HepG2 (cell line): ENCODE data around the gene SMYD1. TPM values are rescaled to one million over a fixed set of nuclear protein-coding genes. Genes with fewer than 3 reads are reported as not detected.

ENCODE experiments used
- ATAC-seq: fragments of 200-7000 bp; cut with Tn5 transposase; 3 replicates; pipeline ENCODE4 v1.9.1; 2020; ENCODE audit warnings: mild to moderate bottlenecking, moderate library complexity
- BruUV-seq: library from RNA; stranded (reverse); fragments of 400-500 nt; replicated peaks from 2 replicates; lab custom pipeline; 2021; lab: Mats Ljungman, UMichigan
- CTCF ChIA-PET: fragments of 300-600 bp; formaldehyde crosslinking; extraction: SDS; loops from one replicate; lab custom pipeline; 2021; ENCODE audit warnings: low total read pairs, inconsistent platforms, low intra/inter-chr PET ratio; lab: Yijun Ruan, JAX
- POLR2A ChIA-PET: fragments of 350-600 bp; sonication (Branson Sonifier 250); formaldehyde crosslinking; loops from one replicate; lab custom pipeline; 2020; ENCODE audit warnings: antibody characterized with exemption, inconsistent platforms; lab: Yijun Ruan, JAX
- DNase-seq: peaks from one replicate; pipeline ENCODE4 v3.0.0-alpha.2; 2015; ENCODE audit warnings: low spot score
- FAIRE-seq: peaks from 3 replicates; lab custom pipeline; 2011; peaks lifted over from hg19 to GRCh38; lab: Jason Lieb, UNC
- H2AFZ ChIP-seq: one replicate; pipeline ENCODE4 v1.6.1; 2011; ENCODE audit warnings: low read length, inconsistent platforms
- H3K27ac ChIP-seq: fragments of 300-600 bp; 3 replicates; pipeline ENCODE4 v1.8.0; 2011; ENCODE audit warnings: mixed run types, mild to moderate bottlenecking, mixed read lengths, low read length, inconsistent platforms; ENCODE audit not compliant: insufficient read depth; ENCODE audit errors: extremely low read length
- H3K27me3 ChIP-seq, 2 experiments: fragments of 200-600 bp in 1 of 2; 2 replicates in 1 of 2; 3 replicates in 1 of 2; pipeline versions ENCODE4 v1.6.0 to v1.8.0; 2011; ENCODE audit warnings: low read length in 2 of 2, mild to moderate bottlenecking in 2 of 2, moderate library complexity in 2 of 2, inconsistent platforms in 1 of 2; ENCODE audit not compliant: insufficient read depth in 2 of 2, control insufficient read depth in 1 of 2
- H3K36me3 ChIP-seq, 2 experiments: fragments of 200-600 bp in 1 of 2; replicated peaks in 1 of 2; 2 replicates in 1 of 2; 3 replicates in 1 of 2; pipeline versions ENCODE4 v1.5.1 to v1.8.0; 2011; ENCODE audit warnings: low read length in 2 of 2, inconsistent platforms in 1 of 2; ENCODE audit not compliant: insufficient read depth in 2 of 2, control insufficient read depth in 1 of 2
- H3K4me1 ChIP-seq: 2 replicates; pipeline ENCODE4 v1.5.1; 2012; ENCODE audit warnings: low read length, inconsistent platforms; ENCODE audit not compliant: insufficient read depth
- H3K4me2 ChIP-seq: 2 replicates; pipeline ENCODE4 v1.6.0; 2011; ENCODE audit warnings: low read depth, low read length, inconsistent platforms
- H3K4me3 ChIP-seq, 3 experiments: fragments of 200-600 bp in 1 of 3; sonication (generic), shearing (Covaris generic) in 1 of 3; replicated peaks in 1 of 3; 2 replicates each; pipeline ENCODE4 v1.5.1; 2011 to 2016; ENCODE audit warnings: low read length in 3 of 3, inconsistent platforms in 2 of 3, low read depth in 2 of 3, mild to moderate bottlenecking in 2 of 3, control low read depth in 1 of 3, mixed read lengths in 1 of 3; ENCODE audit not compliant: insufficient read depth in 1 of 3
- H3K79me2 ChIP-seq: one replicate; pipeline ENCODE4 v1.6.1; 2011; ENCODE audit warnings: low read length, inconsistent platforms; ENCODE audit not compliant: insufficient read depth
- H3K9ac ChIP-seq: 2 replicates; pipeline ENCODE4 v1.6.0; 2011; ENCODE audit warnings: mild to moderate bottlenecking, low read depth, low read length, inconsistent platforms; ENCODE audit not compliant: insufficient read depth
- H3K9me3 ChIP-seq: 2 replicates; pipeline ENCODE4 v1.5.1; 2012; ENCODE audit warnings: mild to moderate bottlenecking, low read length
- H4K20me1 ChIP-seq: 2 replicates; pipeline ENCODE4 v1.6.0; 2011; ENCODE audit warnings: inconsistent platforms, mild to moderate bottlenecking, low read length, moderate library complexity; ENCODE audit not compliant: insufficient read depth
- ARHGAP35 ChIP-seq: sonication (generic); formaldehyde crosslinking; IDR thresholded peaks from 2 replicates; pipeline ENCODE4 v1.9.0; 2022; ENCODE audit warnings: mild to moderate bottlenecking, inconsistent platforms, moderate library complexity, missing genetic modification reagents, borderline replicate concordance
- ARID3A ChIP-seq: IDR thresholded peaks from 2 replicates; pipeline ENCODE4 v1.6.1; 2012; ENCODE audit warnings: low read depth, low read length, improper control_type of control experiment
- BRF2 ChIP-seq: sonication (generic); formaldehyde crosslinking; IDR thresholded peaks from 2 replicates; pipeline ENCODE4 v1.8.1; 2022; ENCODE audit warnings: mild to moderate bottlenecking, missing genetic modification reagents
- KMT2B ChIP-seq: IDR thresholded peaks from 2 replicates; pipeline ENCODE4 v1.6.1; 2016; ENCODE audit warnings: missing genetic modification reagents, missing compliant biosample characterization
- NAIF1 ChIP-seq: sonication (generic); formaldehyde crosslinking; IDR thresholded peaks from 2 replicates; pipeline ENCODE4 v1.5.0; 2020; ENCODE audit warnings: mild to moderate bottlenecking, missing genetic modification reagents, borderline replicate concordance
- NR2F1 ChIP-seq, 2 experiments: fragments of 450-650 bp in 1 of 2; formaldehyde crosslinking in 1 of 2; IDR thresholded peaks; 2 replicates each; pipeline versions ENCODE4 v1.5.0 to v1.6.1; 2016 to 2020; ENCODE audit warnings: mild to moderate bottlenecking in 1 of 2, missing compliant biosample characterization in 1 of 2, missing genetic modification reagents in 1 of 2, moderate library complexity in 1 of 2
- RBAK ChIP-seq: sonication (generic); formaldehyde crosslinking; IDR thresholded peaks from 2 replicates; pipeline ENCODE4 v1.5.1; 2020; ENCODE audit warnings: mild to moderate bottlenecking, missing genetic modification reagents
- ZC3H4 ChIP-seq: sonication (generic); formaldehyde crosslinking; IDR thresholded peaks from 2 replicates; pipeline ENCODE4 v1.4.0; 2020; ENCODE audit warnings: missing genetic modification reagents, borderline replicate concordance
- ZFP36L1 ChIP-seq: sonication (generic); formaldehyde crosslinking; IDR thresholded peaks from 2 replicates; pipeline ENCODE4 v1.8.0; 2022; ENCODE audit warnings: mild to moderate bottlenecking, missing genetic modification reagents, moderate library complexity
- ZNF12 ChIP-seq: sonication (generic); formaldehyde crosslinking; IDR thresholded peaks from 2 replicates; pipeline ENCODE4 v1.5.0; 2020; ENCODE audit warnings: missing genetic modification reagents
- ZNF329 ChIP-seq: sonication (generic); formaldehyde crosslinking; IDR thresholded peaks from 2 replicates; pipeline ENCODE4 v1.9.0; 2021; ENCODE audit warnings: low read depth, mild to moderate bottlenecking, missing genetic modification reagents
- ZNF33A ChIP-seq: sonication (generic); formaldehyde crosslinking; IDR thresholded peaks from 2 replicates; pipeline ENCODE4 v1.5.1; 2020; ENCODE audit warnings: missing genetic modification reagents, mild to moderate bottlenecking, moderate library complexity, borderline replicate concordance
- ZNF362 ChIP-seq: sonication (generic); formaldehyde crosslinking; IDR thresholded peaks from 2 replicates; pipeline ENCODE4 v1.4.0; 2020; ENCODE audit warnings: missing genetic modification reagents, mild to moderate bottlenecking, borderline replicate concordance
- ZNF550 ChIP-seq: sonication (generic); formaldehyde crosslinking; IDR thresholded peaks from 2 replicates; pipeline ENCODE4 v1.4.0; 2020; ENCODE audit warnings: mild to moderate bottlenecking, missing genetic modification reagents, borderline replicate concordance
- ZNF552 ChIP-seq: sonication (generic); formaldehyde crosslinking; IDR thresholded peaks from 2 replicates; pipeline ENCODE4 v1.9.0; 2022; ENCODE audit warnings: missing genetic modification reagents, mild to moderate bottlenecking, borderline replicate concordance
- ZNF670 ChIP-seq: sonication (generic); formaldehyde crosslinking; IDR thresholded peaks from 2 replicates; pipeline ENCODE4 v1.8.0; 2022; ENCODE audit warnings: mild to moderate bottlenecking, missing genetic modification reagents, borderline replicate concordance
- ZNF776 ChIP-seq: sonication (generic); formaldehyde crosslinking; IDR thresholded peaks from 2 replicates; pipeline ENCODE4 v1.4.0; 2020; ENCODE audit warnings: mild to moderate bottlenecking, missing genetic modification reagents
- ZNF839 ChIP-seq: sonication (generic); formaldehyde crosslinking; IDR thresholded peaks from 2 replicates; pipeline ENCODE4 v1.4.0; 2020; ENCODE audit warnings: missing genetic modification reagents, mild to moderate bottlenecking, borderline replicate concordance
- WGBS: methylation state at CpG from one replicate; pipeline ENCODE4 v1.1.6; 2017; ENCODE audit warnings: low lambda C conversion rate; 5-methylcytosine and 5-hydroxymethylcytosine counted together
- in situ Hi-C: cut with HindIII; loops from 2 replicates; pipeline ENCODE4 v1.10.0; 2017; ENCODE audit warnings: low pct_unique_long_range_greater_than_20kb; ENCODE audit not compliant: extremely low pct_ligation_motif_present
- intact Hi-C: fragments of 100-400 bp; cut with micrococcal nuclease; formaldehyde crosslinking; loops from one replicate; pipeline ENCODE4 v1.10.0; 2022; ENCODE audit not compliant: unreplicated experiment
- polyA plus RNA-seq, 8 experiments: library from polyadenylated mRNA; depleted of rRNA in 3 of 8; stranded (reverse) in 7 of 8; unstranded in 1 of 8; fragments of >200 nt; fragmentation: Illumina TruSeq in 4 of 8; extraction: Trizol in 4 of 8; gene quantifications; 2 replicates each; pipeline versions ENCODE4 v1.2.1 to v1.2.3, GENCODE V29; 2011 to 2016; ENCODE audit warnings: low read depth in 4 of 8, missing spikeins in 1 of 8, mixed read lengths in 1 of 8; ENCODE audit not compliant: insufficient read depth in 1 of 8
- total RNA-seq, 5 experiments: library from RNA; depleted of rRNA; stranded (reverse); fragments of >200 nt; fragmentation: Illumina TruSeq; extraction: Trizol; gene quantifications; 2 replicates each; pipeline ENCODE4 v1.2.3, GENCODE V29; 2016; ENCODE audit warnings: low read depth in 1 of 5

Gene SMYD1
- total and polyA plus RNA-seq, 2 of the 13 experiments (the other 11 are each of a cell fraction or from before 2014, with no cell fraction given) = not detected

- 7% methylated on average over 5 of the region's 5 CpGs for WGBS
- in situ Hi-C loops (loop anchor here (5.0 to 25.0 kb wide), 2 partner anchors 102 to 402 kb away; partner anchors contain the start of gene FOXI3), intact Hi-C loops (loop anchor here (1.0 to 5.0 kb wide), 4 partner anchors 67 to 247 kb away; no protein-coding TSS in a partner anchor)
- FAIRE-seq = peak; percentile 43
- Histone ChIP-seq H3K27ac (no peak overlapping the region), H3K4me3 (peak overlapping the region in 1 of 3 experiments; percentile 16; a peak in 1 of 6 replicates), H3K79me2 (peaks cover 2% of the 10 kb centered on the region), H3K36me3 (no peaks in the 10 kb centered on the region), H2AFZ (no peak overlapping the region), H3K9me3 (no peaks in the 10 kb centered on the region), H3K4me1 (peaks cover 64% of the 10 kb centered on the region), H3K27me3 (peaks cover 0 to 3% of the 10 kb centered on the region in 2 experiments; a peak in 1 of 5 replicates), H3K9ac (no peak overlapping the region), H3K4me2 (peak overlapping the region; percentile 40), H4K20me1 (no peaks in the 10 kb centered on the region)
- peak; percentile 60 for DNase-seq
- peak; percentile 58 for ATAC-seq
- POLR2A ChIA-PET = interaction anchor here (0.7 to 3.1 kb wide), 14 partner anchors 11 to 150 kb away, joined by 3 to 29 read pairs (median 4); partner anchors contain the start of genes FABP1 and RNU2-63P
- no TSS peak for BruUV-seq
- CTCF ChIA-PET = interaction anchor here (0.9 to 3.5 kb wide), 3 partner anchors 58 to 127 kb away, joined by 4 to 76 read pairs (median 15); no protein-coding TSS in a partner anchor
- TF ChIP-seq ZC3H4 (CRISPR knock-in tag) = no peak
- no peak for TF ChIP-seq KMT2B (CRISPR knock-in tag)
- no peak for TF ChIP-seq NAIF1 (CRISPR knock-in tag)
- no peak for TF ChIP-seq ZNF670
- TF ChIP-seq ARHGAP35 (CRISPR knock-in tag) = no peak
- TF ChIP-seq RBAK (CRISPR knock-in tag) = no peak
- TF ChIP-seq ZNF329 = no peak
- TF ChIP-seq ARID3A = peak; percentile 91
- TF ChIP-seq ZNF839 (CRISPR knock-in tag) = no peak
- TF ChIP-seq ZNF33A = no peak
- TF ChIP-seq ZNF362 (CRISPR knock-in tag) = no peak
- TF ChIP-seq ZNF550 (CRISPR knock-in tag) = no peak
- TF ChIP-seq ZNF12 (CRISPR knock-in tag) = no peak
- no peak for TF ChIP-seq ZNF552 (CRISPR knock-in tag)
- TF ChIP-seq ZFP36L1 (CRISPR knock-in tag) = no peak
- no peak for TF ChIP-seq BRF2 (CRISPR knock-in tag)
- TF ChIP-seq NR2F1 (CRISPR knock-in tag; IDR thresholded peaks at IDR 0.05) = peak; percentile 29 to 42; a peak in 2 of 4 replicates
- TF ChIP-seq ZNF776 (CRISPR knock-in tag) = no peak
These were observed 7.4 kb upstream of the SMYD1 start for GRCh38 chr2:88059979-88060906.
